Measurements from ENCODE around the gene HIRA. TPM values are rescaled to one million over a fixed set of nuclear protein-coding genes. Genes with fewer than 3 reads are reported as not detected.

The HIRA gene
- total RNA-seq, 1 experiment from 2014 or later = 51.0 TPM

DNA sequence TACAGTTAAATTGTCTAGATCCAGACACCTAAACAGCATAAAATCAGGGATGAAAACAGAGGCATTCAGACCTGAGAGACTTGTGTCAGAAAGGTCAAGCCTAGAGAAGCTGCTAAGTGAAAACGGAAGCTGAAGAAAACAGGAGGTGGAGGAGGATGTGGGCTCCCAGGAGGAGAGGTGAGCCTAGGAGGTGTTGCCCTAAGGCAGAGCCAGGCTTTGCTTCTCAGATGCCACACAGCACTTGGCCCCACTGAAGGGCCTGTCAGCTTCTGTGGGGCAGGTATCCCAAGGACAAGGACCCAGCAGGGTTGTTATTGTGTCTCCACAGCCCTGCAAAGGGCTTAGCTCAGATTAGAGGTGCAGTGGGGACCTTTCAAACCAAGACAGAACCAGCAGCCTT lies 33.0 kb upstream of the HIRA start:
- ChIA-PET POLR2A (no interaction called here), CTCF (interaction anchor here (1.3 kb wide), 1 partner anchor 10 kb away, joined by 5 read pairs; no protein-coding TSS in a partner anchor)
- Mint-ChIP-seq H3K4me1 (no peaks in the 10 kb centered on the region), H3K4me3 (no peak overlapping the region), H3K9me3 (no peaks in the 10 kb centered on the region), H3K27me3 (ENCODE audit: low read depth) (no peaks in the 10 kb centered on the region), H3K27ac (no peak overlapping the region), H3K36me3 (peaks cover 52% of the 10 kb centered on the region)
- no peak for DNase-seq (ENCODE audit: low spot score)
- TF ChIP-seq TP53 (CRISPR knock-in tag; IDR thresholded peaks at IDR 0.05) = no peak
- no peak for TF ChIP-seq NR3C1 (CRISPR knock-in tag; conservative IDR thresholded peaks at IDR 0.05; ENCODE audit: low read depth)
- TF ChIP-seq, protein P1, sequence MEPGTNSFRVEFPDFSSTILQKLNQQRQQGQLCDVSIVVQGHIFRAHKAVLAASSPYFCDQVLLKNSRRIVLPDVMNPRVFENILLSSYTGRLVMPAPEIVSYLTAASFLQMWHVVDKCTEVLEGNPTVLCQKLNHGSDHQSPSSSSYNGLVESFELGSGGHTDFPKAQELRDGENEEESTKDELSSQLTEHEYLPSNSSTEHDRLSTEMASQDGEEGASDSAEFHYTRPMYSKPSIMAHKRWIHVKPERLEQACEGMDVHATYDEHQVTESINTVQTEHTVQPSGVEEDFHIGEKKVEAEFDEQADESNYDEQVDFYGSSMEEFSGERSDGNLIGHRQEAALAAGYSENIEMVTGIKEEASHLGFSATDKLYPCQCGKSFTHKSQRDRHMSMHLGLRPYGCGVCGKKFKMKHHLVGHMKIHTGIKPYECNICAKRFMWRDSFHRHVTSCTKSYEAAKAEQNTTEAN (CRISPR knock-in tag; IDR thresholded peaks at IDR 0.05) = no peak
- no peak for TF ChIP-seq NFATC4 (CRISPR knock-in tag; IDR thresholded peaks at IDR 0.05)
- no peak for TF ChIP-seq CBFB (CRISPR knock-in tag; IDR thresholded peaks at IDR 0.05; ENCODE audit: low read depth)
- no peak for TF ChIP-seq MYBL2 (CRISPR knock-in tag; IDR thresholded peaks at IDR 0.05)
- TF ChIP-seq, protein P2, sequence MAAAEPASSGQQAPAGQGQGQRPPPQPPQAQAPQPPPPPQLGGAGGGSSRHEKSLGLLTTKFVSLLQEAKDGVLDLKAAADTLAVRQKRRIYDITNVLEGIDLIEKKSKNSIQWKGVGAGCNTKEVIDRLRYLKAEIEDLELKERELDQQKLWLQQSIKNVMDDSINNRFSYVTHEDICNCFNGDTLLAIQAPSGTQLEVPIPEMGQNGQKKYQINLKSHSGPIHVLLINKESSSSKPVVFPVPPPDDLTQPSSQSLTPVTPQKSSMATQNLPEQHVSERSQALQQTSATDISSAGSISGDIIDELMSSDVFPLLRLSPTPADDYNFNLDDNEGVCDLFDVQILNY (CRISPR knock-in tag; IDR thresholded peaks at IDR 0.05) = no peak
- ATAC-seq = no peak

GRCh38 chr22:19463491-19464469 lies 32.2 kb upstream of the HIRA start:
- Mint-ChIP-seq H3K9me3 (no peaks in the 10 kb centered on the region), H3K4me3 (no peak overlapping the region), H3K4me1 (no peaks in the 10 kb centered on the region), H3K27me3 (ENCODE audit: low read depth) (no peaks in the 10 kb centered on the region), H3K27ac (no peak overlapping the region), H3K36me3 (peaks cover 47% of the 10 kb centered on the region)
- CTCF ChIA-PET = interaction anchor here (1.3 kb wide), 1 partner anchor 11 kb away, joined by 5 read pairs; no protein-coding TSS in a partner anchor
- ATAC-seq = no peak
- POLR2A ChIA-PET = no interaction called here
- DNase-seq (ENCODE audit: low spot score) = no peak
- TF ChIP-seq SOX15 (CRISPR knock-in tag; IDR thresholded peaks at IDR 0.05) (no peak), TEAD1 (CRISPR knock-in tag; IDR thresholded peaks at IDR 0.05) (no peak), IRF1 (CRISPR knock-in tag; IDR thresholded peaks at IDR 0.05) (no peak), SP1 (CRISPR knock-in tag; conservative IDR thresholded peaks at IDR 0.05) (no peak), PREB (CRISPR knock-in tag; IDR thresholded peaks at IDR 0.05; ENCODE audit: borderline replicate concordance) (no peak), CREB1 (CRISPR knock-in tag; IDR thresholded peaks at IDR 0.05) (no peak), JAZF1 (CRISPR knock-in tag; IDR thresholded peaks at IDR 0.05) (no peak), NR3C1 (CRISPR knock-in tag; conservative IDR thresholded peaks at IDR 0.05; ENCODE audit: low read depth) (no peak), ZNF423 (CRISPR knock-in tag; IDR thresholded peaks at IDR 0.05) (no peak), JUN (CRISPR knock-in tag; IDR thresholded peaks at IDR 0.05) (no peak), ELF4 (CRISPR knock-in tag; IDR thresholded peaks at IDR 0.05; ENCODE audit: low read depth) (no peak), ZNF416 (CRISPR knock-in tag; IDR thresholded peaks at IDR 0.05) (no peak), ZNF232 (CRISPR knock-in tag; IDR thresholded peaks at IDR 0.05) (no peak), E2F4 (CRISPR knock-in tag; IDR thresholded peaks at IDR 0.05; ENCODE audit: borderline replicate concordance, low read depth) (no peak), ATF6 (CRISPR knock-in tag; IDR thresholded peaks at IDR 0.05) (no peak)
- TF ChIP-seq, protein P3, sequence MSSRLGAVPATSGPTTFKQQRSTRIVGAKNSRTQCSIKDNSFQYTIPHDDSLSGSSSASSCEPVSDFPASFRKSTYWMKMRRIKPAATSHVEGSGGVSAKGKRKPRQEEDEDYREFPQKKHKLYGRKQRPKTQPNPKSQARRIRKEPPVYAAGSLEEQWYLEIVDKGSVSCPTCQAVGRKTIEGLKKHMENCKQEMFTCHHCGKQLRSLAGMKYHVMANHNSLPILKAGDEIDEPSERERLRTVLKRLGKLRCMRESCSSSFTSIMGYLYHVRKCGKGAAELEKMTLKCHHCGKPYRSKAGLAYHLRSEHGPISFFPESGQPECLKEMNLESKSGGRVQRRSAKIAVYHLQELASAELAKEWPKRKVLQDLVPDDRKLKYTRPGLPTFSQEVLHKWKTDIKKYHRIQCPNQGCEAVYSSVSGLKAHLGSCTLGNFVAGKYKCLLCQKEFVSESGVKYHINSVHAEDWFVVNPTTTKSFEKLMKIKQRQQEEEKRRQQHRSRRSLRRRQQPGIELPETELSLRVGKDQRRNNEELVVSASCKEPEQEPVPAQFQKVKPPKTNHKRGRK (CRISPR knock-in tag; IDR thresholded peaks at IDR 0.05; ENCODE audit: borderline replicate concordance) = no peak
- TF ChIP-seq, protein P2 (CRISPR knock-in tag; IDR thresholded peaks at IDR 0.05) = no peak
